NCI-H2081 treated with DMSO at 0.1 percent for 48 hours (cell line): Measurements from ENCODE around the gene LRRC31.

Source experiments
- DNase-seq: peaks from one replicate; lab custom pipeline; 2025; lab: John Stamatoyannopoulos, UW

Gene LRRC31

DNA sequence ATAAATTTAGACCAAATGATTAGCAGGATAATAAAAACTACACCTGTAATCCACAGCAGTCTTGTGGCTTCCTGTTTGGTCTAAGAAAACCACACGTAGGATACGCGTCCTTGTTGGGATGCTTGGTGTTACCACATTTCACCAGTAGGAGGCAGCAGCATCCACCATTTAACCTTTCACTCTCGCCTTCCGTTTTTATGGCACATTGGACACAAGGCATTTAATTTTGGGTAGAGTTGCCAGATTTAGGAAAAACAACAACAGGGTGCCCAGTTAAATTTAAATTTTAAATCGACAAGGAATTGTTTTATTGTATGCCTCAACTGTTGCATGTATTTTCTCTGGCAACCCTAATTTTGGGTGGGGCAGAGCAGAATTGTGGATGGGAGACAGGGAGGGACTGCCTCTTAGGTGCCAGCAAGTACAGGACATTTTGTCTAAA is 6.3 kb downstream of the LRRC31 start:
- DNase-seq: peak; percentile 31

DNA sequence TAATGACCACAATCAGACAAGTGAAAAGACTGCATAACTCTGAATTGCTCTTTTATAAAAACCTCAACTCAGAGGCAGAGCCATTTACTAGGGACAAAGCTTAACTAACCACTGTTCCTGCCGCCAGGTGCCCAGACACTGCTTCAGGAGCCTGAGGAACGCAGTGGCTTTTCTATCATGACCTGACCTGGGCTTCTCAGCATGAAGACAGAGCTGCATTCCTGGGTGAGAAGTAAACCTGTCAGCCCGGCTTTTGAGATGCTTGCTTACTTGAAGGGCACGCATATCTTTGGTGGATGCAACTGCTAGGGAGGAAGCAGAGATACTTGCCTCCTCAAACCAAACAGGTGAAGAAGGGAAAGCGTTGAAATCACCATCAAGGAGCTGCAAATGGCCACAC is 7.9 kb downstream of the LRRC31 start:
- DNase-seq: no peak

DNA sequence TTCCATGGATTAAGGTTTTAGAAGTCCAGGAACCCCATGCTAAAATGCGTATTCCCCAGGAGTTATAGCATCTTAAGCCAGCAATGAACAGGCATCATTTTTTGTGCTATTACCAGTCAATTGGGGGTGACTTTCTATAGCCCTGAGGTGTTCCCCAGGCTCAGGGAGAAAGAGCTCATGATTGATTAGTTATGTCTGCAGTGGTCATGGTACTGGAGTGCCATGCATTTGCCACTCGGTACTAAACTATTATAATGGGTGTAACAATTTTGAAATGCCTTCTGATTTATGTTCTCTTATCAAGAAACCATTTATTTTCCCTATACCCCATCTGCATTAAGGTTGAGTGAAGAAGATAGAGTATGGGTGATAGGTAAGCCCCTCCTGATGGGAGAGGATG is 11.9 kb downstream of the LRRC31 start:
- DNase-seq: no peak

DNA sequence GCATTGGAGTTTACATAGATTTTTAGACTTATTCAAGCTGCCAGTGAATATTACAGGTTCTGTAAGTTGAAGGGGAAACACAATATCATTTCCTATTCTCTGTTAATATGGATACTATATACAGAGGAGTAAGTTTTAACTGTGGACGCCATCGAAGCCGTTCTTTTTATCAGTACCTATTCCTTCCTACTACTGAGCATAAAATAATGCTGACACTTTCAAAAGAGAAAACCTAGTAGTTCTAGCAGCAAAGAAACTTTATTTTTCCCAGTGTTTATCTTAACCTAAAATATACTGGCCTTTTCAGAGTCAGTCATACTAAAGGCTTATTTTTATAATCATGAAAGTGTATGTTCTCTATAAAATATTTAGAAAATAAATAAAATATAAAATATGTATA is 14.2 kb downstream of the LRRC31 start:
- DNase-seq: no peak

DNA sequence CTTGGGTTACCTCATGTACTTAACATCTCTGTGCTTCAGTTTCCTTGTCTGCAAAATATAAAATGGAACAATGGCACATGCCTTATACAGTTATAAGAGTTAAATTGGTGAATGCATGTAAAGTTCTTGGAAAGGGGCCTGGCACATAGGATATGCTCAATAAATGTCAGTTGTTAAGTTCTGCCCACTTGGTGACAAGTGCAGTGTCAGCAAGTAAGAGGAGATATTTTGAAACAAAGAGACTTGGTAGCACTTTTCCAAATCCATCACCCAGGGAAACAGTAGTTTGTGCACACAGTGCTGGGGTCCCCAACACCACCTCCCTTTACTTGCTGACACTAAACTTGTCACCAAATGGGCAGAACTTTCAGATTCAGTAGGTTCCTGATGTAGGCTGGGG is 19.1 kb downstream of the LRRC31 start:
- no peak for DNase-seq

DNA sequence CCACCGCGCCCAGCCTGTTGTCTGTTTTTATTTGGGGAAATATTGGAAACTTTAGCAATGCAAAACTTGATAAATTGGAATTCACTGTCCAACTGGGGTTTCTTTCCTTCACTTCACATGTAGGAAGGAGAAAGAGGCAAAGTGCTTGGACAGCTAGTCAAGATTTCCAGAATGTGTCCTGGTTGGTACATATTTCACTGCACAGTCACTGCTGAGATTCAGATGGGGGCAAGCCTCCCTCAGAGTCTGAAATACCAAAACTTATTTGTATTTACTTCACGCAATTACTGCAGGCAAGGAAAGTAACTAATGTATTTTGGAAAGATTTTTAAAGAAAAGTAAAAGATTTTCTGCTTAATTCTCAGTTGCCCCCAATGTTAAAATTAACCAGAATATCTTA is 21.0 kb downstream of the LRRC31 start:
- DNase-seq: no peak

DNA sequence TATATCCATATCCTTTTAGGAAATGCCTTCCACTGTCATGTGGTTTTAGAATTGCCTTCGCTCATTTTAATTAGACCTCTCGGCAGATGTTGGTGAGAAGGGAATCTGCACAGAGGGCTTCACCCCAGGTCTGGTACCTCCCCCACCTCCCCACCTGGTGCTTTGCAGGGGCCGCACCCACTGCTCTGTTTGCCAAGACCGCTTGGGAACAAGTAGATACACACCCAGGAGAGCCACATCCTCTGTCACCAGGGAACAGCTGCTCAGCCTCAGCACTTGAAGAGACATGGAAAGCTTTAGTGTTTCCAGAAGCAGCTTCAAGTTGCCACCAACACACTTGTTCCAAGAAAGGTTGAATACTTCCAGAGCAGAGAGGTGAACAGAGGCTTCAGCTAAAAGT is 21.8 kb downstream of the LRRC31 start:
- DNase-seq: no peak

DNA sequence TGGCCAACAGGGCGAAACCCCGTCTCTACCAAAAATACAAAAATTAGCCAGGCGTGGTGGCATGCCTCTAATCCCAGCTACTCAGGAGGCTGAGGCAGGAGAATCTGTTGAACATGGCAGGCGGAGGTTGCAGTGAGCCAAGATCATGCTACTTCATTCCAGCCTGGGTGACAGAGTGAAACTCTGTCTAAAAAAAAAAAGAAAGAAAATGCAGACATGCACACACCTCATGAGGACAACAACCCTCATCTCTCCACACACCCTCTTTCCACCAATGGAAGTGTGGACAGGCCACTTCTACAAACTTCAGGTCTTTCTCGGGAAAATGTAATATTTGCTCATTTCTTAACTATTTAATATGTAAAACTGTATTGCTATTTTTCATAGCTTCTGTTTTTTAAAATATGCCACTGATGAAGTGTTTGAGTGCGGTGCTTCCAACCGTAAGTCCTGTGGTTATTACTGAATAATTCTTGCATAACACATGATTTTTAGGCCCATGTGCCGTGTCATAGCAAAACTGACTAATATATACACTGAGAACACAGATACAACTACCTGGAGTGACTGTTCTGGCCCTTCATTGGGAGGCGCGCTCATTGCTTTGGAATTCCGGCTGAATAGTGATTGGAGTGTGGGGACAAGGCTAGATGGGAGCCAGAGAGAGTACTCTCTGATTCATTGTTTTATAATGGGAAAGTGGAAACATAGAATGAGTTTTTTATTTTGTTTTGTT is 23.1 kb downstream of the LRRC31 start:
- DNase-seq: no peak

DNA sequence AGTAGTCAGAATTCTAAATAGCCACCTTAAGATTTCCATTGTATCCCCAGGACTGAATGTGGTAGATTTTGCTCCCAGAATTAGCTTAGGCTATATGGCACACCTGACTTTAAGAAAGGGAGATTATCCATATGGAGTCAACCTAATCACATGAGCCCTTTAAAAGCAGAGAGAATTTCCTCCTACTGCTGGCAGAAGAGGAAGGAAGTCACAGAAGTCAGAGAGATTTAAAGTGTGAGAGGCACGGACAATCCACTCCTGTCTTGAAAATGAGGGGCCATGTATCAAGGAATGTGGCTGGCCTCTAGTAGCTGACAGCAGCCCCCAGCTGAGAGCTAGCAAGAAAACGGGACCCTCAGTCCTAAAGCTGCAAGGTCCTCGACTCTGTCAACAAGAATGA is 26.8 kb downstream of the LRRC31 start:
- no peak for DNase-seq

DNA sequence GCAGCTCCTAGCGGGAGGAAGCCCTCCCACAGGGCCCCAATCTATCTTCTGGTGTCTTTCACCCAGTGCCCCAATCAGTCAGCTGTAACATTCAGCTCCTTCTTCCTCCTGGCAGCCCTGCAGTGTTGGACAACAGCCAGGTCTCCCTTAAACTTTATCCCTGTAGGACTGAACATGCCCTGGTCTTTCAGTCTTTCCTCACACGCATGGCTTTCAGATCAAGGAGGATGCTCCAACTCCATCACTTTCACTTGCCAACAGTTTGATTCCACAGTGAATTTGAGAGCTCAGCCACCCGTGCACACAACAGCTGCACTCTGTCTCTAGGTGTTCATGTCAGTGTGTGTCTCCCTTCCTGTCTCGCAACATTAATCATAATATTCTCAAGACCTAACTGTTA is 28.6 kb downstream of the LRRC31 start:
- DNase-seq: no peak

DNA sequence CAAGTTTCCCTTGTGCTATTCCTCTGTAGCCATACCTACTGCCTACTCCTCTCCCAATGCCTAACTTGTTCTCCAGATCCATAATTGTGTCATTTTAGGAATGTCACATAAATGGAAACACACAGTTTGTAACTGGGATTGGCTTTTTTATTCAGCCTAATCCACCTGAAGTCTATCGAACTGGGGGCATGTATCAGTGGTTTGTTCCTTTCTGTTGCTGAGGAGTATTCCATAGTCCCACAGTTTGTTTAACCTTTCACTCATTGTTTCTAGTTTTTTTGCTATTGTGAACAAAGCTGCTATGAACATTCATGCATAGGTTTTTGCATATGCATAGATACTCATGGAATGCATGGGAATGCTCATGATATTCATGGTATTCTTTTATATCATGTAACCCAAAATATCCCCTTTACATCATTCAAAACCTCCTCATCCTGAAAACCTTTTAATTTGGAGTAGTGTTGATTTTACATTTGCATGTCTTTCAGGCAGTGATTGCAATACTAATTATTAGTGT is 31.2 kb downstream of the LRRC31 start:
- DNase-seq: no peak

DNA sequence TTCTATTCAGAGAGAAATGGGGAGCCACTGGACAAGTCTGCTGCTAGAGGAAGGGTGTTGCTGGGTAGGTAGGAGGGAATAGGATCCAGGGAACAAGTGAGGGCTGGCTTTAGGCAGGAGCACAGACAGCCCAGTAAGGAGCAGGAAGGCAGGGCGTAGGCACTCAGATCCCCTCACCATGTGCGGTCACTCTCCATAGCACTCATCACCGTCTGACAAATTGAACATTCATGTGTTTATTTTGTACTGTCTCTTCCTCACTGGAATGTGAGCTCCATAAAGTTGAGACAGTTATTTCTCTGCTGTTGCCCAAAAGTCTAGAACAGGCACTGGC is 32.8 kb downstream of the LRRC31 start:
- no peak for DNase-seq

DNA sequence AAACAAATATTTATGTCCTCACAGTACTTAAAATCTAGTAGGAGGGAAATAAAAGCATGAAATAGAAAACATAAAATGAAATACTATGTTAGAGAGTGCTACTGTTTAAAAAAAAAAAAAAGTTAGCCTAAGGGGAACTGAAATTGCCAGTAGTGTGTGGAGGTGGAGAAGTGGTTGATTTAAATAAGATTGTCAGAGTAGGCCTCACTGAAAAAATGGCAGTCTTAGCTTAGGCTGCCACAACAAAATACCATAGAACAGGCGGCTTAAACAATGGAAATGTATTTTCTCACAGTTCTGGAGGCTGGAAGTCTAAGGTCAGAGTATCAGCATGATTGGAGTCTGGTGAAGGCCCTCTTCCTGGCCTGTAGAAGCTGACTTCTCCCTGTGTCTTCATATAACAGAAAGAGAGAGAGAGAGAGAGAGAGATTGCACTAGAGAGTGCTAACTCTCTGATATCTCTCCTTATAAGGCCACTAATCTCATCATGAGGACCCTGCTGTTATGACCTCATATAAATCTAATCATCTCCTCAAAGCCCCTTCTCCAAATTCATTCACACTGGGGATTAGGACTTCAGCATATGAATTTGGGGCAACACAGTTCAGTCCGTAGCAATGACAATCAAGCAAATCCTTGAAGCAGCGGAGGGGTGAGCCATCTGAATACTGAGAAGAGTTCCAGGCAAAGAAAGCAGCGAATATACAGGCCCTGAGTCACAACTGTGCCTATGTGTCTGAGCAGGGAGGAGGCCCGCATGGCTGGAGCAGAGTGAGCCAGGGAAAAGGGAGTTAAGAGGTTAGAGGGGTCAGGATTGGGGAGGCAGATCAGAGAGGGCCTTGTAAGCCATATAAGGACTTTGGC is 33.4 kb downstream of the LRRC31 start:
- no peak for DNase-seq

DNA sequence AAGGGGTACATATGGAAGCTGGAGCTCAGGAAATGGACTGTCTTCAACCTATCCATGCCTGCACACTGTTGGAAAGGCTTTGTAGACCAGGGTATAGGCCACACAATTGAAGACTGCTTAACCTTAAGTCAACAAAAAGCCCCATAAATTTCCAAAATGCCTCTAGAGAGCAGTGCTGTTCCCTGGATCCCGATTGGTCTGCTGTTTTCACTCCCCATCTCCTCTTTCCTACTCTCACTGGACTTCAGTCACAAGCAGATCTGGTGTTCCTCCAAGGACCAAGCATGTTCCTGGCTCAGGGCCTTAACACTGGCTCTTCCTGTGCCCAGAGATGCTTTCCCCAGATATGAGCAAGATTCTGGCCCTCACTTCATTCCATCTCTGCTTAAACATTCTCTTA is 34.2 kb downstream of the LRRC31 start:
- DNase-seq: no peak

DNA sequence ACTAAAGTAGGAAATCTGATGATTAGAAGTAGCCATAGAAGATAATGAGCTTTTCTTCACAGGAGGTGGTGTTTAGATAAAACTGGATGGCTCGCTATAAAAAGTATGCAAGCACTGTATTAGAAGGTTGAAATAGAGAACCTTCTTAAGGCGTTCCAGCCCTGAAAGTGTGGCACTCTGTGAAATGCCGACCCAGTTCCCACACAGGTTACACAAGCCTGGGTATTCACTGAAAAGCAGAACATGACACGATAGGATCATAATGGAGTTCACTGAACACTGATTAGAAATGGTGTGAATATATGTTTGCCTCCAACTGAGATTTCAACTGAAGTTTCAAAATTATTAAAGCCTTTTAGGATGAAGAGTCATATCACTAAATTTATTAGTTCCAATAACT is 42.0 kb downstream of the LRRC31 start:
- DNase-seq: no peak

DNA sequence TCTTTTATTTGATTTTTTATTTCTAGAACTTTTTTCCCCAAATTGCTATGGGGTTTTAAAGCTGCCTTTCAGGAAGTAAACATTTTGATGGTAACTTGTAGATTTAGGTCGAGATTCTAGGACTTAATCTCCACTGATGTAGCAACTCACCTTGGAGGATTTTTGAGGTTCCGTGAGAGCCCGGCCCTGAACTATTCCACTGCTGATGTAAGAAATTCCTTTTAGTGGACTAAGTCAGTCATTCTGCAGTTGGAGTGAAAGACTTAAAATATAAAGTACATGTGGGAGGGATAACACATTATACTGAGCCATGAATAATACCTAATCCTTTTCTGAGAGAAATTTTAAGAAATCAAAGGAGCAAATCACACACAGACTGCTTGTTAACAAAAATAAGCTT is 44.4 kb downstream of the LRRC31 start:
- DNase-seq: no peak

DNA sequence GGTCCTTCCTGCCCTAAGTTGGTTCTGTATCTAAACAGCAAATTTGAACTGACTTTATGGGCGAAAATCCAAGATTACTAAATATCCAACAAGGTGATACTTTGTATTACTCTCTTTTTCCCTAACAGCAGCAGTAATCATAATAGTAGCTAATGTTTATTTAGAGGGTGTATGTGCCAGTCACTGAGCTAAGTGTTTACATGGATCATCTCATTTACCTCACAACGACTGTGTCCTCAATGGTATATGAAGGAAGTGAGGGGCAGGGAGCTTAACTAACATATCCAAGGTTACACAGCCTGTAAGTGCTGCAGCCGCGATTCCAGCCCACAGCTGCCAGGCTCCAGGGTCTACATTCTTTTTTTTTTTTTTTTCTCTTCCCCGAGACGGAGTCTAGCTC is 46.8 kb downstream of the LRRC31 start:
- no peak for DNase-seq

DNA sequence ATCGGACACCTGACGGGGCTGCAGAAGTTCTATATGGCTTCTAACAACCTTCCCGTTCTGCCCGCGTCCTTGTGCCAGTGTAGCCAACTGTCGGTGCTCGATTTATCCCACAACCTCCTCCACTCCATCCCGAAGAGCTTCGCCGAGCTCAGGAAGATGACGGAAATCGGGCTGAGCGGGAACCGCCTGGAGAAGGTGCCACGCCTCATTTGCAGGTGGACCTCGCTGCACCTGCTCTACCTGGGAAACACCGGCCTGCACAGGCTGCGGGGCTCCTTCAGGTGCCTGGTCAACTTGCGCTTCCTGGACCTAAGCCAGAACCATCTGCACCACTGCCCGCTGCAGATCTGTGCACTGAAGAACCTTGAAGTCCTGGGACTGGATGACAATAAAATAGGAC is 47.2 kb downstream of the LRRC31 start:
- DNase-seq: no peak

DNA sequence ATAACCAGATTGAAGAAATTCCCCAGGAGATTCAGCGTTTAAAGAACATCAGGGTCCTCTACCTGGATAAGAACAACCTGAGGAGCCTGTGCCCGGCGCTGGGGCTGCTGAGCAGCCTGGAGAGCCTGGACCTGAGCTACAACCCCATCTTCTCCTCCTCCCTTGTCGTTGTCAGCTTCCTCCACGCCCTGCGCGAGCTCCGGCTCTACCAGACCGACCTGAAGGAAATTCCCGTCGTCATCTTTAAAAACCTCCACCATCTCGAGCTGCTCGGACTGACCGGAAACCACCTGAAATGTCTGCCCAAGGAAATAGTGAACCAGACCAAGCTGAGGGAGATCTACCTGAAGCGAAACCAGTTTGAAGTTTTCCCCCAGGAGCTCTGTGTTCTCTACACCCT is 47.6 kb downstream of the LRRC31 start:
- DNase-seq: no peak

DNA sequence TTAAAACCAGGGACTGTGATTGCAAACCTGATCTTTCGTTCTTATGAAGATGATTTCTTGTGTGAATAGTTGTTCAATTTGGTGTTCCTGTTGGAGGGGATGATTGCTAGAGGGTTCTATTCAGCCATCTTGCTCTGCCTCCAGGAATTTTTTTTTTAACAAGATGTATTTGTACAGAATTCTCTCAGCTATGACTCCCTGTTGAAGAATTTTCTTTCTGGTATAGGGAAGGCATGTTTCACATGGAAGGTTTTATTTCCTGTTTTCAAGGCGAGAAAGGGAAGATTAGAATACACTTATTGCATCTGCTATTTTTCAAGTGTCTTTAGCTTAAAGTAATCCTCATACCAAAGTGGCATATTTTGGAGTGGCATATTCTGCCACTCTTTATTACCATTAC is 51.4 kb downstream of the LRRC31 start:
- no peak for DNase-seq

DNA sequence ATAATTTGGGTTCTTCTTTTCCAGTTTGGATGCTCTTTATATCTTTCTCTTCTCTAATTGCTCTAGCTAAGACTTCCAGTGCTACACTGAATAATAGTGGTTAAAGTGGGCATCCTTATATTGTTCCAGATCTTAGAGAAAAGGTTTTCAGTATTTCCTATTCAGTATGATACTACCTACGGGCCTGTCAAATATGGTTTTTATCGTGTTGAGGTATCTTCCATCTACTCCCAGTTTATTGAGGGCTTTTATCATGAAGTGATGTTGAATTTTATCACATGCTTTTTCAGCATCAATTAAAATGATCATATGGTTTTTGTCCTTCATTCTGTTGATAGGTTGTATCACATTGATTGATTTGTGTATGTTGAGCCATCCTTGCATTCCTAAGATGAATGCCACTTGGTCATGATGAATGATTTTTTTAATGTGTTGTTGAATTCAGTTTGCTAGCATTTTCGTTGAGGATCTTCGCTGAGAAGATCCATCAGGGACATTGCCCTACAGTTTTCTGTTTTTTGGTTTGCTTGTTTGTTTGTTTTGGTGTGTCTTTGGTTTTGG is 54.1 kb downstream of the LRRC31 start:
- DNase-seq: no peak

DNA sequence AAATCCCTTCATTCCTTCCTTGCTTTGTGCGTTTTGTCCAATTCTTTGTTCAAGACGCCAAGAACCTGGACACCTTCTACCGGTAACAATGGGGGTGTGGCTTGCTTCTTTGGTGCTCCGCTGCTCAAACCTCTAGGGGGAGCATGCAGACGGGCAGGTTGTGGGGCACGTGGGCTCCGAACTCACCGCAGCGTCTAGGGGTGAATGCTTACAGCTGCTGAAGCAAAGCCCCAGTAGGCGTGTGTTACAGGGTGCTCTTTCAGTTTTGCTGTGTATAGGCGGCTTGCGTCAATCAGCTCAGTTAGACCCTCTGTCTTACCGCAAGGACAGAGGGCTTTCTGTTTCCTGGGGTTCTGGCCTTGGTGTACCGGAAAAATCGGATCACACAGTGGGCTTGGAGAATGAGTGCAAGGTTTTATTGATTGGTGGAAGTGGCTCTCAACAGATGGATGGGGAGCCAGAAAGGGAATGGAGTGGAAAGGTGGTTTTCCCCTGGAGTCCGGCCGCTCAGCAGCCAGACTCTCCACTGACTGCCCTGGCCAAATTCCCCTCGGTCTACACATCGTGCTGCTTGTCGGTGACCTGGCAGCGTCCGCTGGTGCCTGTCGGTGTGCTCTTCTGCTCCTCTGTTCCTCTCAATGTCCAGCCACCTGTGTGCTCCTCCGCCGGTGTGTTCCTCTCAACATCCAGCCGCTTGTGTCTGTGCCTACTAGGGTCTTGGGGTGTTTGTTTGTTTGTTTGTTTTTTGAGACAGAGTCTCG is 55.8 kb downstream of the LRRC31 start:
- DNase-seq: peak; percentile 72
